ENCODE results near the gene P2RX4.
A peak's percentile ranks its signal among the peaks of the same experiment; 100 is the strongest.
"Not testable (repeated sequence)": the region's sequence is repeated elsewhere in the genome, so short reads cannot be mapped to it uniquely, and the experiment has no call there.

P2RX4 gene

DNA sequence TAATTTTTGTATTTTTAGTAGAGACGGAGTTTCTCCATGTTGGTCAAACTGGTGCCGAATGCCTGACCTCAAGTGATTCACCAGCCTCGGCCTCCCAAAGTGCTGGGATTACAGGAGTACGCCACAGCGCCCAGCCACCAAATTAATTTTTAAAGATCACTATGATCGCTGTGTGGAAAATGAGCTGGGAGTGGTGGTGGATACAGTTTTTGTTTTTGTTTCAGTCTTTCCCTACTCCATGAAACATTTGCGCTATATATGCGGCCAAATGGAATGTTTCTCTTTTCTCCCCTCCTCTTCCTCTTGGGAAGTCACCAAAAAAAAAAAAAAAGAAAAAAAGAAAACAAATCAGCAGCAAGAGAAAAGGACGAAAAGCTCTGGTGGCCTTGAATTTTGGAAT lies 20.8 kb upstream of the P2RX4 start:
- TF ChIP-seq, protein P1, sequence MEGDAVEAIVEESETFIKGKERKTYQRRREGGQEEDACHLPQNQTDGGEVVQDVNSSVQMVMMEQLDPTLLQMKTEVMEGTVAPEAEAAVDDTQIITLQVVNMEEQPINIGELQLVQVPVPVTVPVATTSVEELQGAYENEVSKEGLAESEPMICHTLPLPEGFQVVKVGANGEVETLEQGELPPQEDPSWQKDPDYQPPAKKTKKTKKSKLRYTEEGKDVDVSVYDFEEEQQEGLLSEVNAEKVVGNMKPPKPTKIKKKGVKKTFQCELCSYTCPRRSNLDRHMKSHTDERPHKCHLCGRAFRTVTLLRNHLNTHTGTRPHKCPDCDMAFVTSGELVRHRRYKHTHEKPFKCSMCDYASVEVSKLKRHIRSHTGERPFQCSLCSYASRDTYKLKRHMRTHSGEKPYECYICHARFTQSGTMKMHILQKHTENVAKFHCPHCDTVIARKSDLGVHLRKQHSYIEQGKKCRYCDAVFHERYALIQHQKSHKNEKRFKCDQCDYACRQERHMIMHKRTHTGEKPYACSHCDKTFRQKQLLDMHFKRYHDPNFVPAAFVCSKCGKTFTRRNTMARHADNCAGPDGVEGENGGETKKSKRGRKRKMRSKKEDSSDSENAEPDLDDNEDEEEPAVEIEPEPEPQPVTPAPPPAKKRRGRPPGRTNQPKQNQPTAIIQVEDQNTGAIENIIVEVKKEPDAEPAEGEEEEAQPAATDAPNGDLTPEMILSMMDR (conservative IDR thresholded peaks at IDR 0.05; ENCODE audit: low read length), result no peak
- DNase-seq (ENCODE audit: low read depth), result no peak
- H3K4me3 ChIP-seq (ENCODE audit: low read length), result no peak overlapping the region

DNA sequence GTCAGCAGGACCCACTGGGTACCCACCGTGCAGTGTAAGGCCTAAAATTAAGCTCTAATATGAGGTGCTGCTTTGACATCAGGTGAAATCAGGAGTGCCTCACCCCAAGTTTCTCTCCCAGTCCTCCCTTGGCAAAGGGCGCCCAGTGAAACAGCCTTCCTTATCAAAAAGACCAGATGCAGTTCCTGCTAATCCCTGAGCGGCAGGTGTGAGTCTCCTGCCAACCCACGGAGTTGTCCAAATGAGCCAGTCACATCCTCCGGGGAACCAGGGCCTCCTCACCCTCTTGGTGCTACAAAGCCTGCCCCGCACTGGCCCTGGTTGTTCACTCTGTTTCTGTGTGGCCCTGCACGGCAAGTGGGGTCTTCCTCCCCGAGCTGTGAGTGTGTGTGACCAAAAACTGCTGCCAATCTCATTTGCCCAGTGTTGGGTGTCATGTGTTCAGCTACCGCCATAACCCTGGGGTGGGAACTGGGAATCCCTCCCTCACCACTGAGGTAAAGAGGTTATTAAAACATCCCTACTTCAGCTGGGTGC lies 20.2 kb upstream of the P2RX4 start:
- no peak for DNase-seq (ENCODE audit: low read depth)
- H3K4me3 ChIP-seq (ENCODE audit: low read length), result no peak overlapping the region
- TF ChIP-seq, protein P1 (conservative IDR thresholded peaks at IDR 0.05; ENCODE audit: low read length), result no peak

DNA sequence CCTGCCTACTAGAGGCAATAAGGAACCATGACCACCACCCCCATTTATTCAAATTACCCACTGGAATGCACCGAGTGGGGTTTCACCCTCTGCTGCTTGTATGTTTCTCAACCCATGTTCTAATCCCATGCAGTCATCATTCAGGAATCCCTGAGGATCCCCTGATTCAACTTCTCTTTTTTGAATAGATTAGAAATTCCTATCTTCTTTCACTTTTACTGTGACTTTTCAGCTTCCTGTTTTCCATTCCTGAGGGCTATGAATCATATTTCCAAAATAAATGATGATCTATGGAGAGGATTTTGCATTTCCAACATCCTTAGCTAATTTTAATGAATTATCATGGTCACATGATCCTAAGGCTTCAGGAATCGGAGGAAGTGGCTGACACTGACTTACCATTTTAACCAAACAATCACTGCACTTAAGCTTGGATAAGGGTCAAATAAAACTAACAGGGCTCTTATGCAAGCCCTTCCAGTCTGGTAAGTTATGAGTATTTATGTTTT lies 19.4 kb upstream of the P2RX4 start:
- TF ChIP-seq, protein P1 (conservative IDR thresholded peaks at IDR 0.05; ENCODE audit: low read length), result no peak; the same call in 1 of the 2 replicates
- H3K4me3 ChIP-seq (ENCODE audit: low read length), result no peak overlapping the region
- DNase-seq (ENCODE audit: low read depth), result peak; percentile 95

- H3K4me3 ChIP-seq (ENCODE audit: low read length), result no peak overlapping the region
- TF ChIP-seq, protein P1 (conservative IDR thresholded peaks at IDR 0.05; ENCODE audit: low read length), result no peak
- DNase-seq (ENCODE audit: low read depth), result no peak
Measured at GRCh38 chr12:121191151-121191550, 18.8 kb upstream of the P2RX4 start.

- H3K4me3 ChIP-seq (ENCODE audit: low read length), result no peak overlapping the region
- DNase-seq (ENCODE audit: low read depth), result no peak
- TF ChIP-seq, protein P1 (conservative IDR thresholded peaks at IDR 0.05; ENCODE audit: low read length), result no peak
Measured at GRCh38 chr12:121196902-121197301, 13.0 kb upstream of the P2RX4 start.

DNA sequence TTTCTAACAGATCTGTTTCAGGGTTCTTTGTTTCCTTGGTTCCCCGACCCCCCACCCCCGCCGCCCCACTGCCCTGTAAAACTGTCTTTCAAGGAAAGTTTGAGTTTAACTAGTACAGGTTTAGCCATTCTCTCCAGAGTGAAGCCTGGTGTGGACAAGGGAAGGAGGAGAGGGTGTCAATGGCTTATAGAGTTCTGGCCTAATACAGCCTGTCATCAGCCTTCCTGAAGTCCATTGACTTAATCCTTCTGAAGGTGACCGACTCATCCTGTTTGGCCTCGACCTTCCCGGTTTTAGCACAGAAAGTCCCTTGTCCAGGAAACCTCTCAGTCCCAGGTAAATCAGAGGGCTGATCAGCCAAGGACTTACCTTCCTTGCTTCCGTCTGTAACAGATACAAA lies 11.0 kb upstream of the P2RX4 start:
- H3K4me3 ChIP-seq (ENCODE audit: low read length), result no peak overlapping the region
- TF ChIP-seq, protein P1 (conservative IDR thresholded peaks at IDR 0.05; ENCODE audit: low read length), result no peak
- no peak for DNase-seq (ENCODE audit: low read depth)

- not testable (repeated sequence) for DNase-seq (ENCODE audit: low read depth); H3K4me3 ChIP-seq (ENCODE audit: low read length)
Measured at GRCh38 chr12:121201140-121201539, 8.8 kb upstream of the P2RX4 start.

All from AG10803 (cell line).